ENCODE results near the gene TOMM20.

- TF ChIP-seq CTCF (IDR thresholded peaks at IDR 0.05) (no peak), POLR2A (IDR thresholded peaks at IDR 0.05) (no peak)
Measured at GRCh38 chr1:235176486-235176885, 47.8 kb upstream of the TOMM20 start.

Measured in thyroid gland (tissue), 4 donors.